Measurements from ENCODE around the gene CDH23.

GRCh38 chr10:71633920-71634319 is 237.2 kb downstream of the CDH23 start:
- TF ChIP-seq REST (IDR thresholded peaks at IDR 0.05) (no peak), POLR2A (IDR thresholded peaks at IDR 0.05; ENCODE audit: low read length) (no peak), E2F6 (IDR thresholded peaks at IDR 0.05; ENCODE audit: borderline replicate concordance, low read depth) (no peak), CTCF (IDR thresholded peaks at IDR 0.05) (no peak), HDAC2 (IDR thresholded peaks at IDR 0.05) (no peak), CHD4 (IDR thresholded peaks at IDR 0.05; ENCODE audit: borderline replicate concordance) (no peak), NFE2L2 (conservative IDR thresholded peaks at IDR 0.05; ENCODE audit: low read length) (no peak), CEBPB (IDR thresholded peaks at IDR 0.05) (no peak), BHLHE40 (IDR thresholded peaks at IDR 0.05; ENCODE audit: low read depth, low read length) (no peak), FOSB (CRISPR knock-in tag; IDR thresholded peaks at IDR 0.05) (no peak)

Measured in A549 (cell line).